CD4-positive, alpha-beta T cell treated with Interferon gamma for 1 hour (primary cell): ENCODE measurements around the gene RPS6KA1.
A peak's percentile ranks its signal among the peaks of the same experiment; 100 is the strongest.

Experiments used
- DNase-seq: peaks from one replicate; pipeline ENCODE4 v3.0.0-alpha.2; 2020

RPS6KA1 gene

DNA sequence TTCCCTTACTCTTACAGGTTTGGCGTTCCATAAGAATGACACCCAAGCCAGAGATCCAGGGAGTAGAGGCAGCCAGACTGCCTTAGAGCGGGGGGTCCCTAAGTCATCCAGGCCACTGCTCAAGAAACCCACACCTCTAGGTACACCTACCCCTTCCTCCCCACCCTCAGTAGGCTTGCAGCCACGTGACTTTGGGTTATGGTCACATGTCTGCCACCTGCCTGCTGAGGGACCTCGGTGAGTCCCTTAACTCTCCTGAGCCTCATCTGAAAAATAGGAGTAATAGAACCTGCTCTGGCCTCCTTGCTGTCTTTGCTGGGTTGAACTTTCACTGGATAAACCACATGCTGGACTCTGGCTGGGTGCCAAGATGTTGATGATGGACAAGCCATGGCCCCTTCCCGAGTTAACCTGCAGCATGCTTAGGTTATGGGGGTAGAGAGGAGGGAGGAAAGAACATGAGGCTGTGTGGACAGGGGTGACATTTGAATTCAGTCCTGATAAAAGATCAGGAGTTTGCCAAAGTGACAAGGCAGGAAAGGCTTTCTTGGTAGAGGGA, 4.5 kb downstream of the RPS6KA1 start:
- no peak for DNase-seq

DNA sequence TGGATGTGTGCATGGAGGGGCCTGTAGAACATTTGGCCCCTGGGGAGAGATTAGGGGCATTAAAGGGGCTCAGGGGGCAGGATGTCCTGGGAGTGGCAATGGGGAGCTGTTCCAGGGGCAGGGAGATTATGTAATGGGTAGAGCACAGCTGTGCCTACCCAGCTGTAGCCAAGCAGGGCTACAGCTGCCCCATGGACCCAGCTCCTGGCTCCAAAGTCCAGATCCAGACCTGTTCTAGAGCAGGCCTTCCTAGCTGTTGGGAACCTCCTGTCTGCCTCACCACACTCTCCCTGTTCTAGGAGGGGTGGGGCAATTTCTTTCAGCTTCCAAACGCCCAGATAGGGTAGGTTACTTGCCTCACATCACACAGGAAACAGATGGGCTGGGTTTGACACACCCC, 5.6 kb downstream of the RPS6KA1 start:
- no peak for DNase-seq

DNA sequence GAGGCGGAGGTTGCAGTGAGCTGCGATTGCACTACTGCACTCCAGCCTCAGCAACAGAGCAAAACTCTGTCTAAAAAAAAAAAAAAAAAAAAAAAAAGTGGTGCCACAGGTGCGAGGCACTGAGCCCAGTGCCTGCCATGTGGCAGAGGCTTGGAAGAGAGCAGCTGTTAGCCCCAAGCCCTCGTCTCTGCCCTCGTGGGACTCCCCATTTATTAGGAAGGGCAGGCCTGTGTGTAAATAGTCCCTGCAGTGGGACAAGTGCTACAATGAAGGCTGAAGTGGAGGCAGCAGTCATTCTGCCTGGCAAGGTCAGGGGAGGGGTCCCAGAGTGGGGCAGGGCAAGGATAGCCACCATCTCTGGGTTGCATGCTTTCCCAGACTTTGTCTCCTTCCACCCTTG, 6.5 kb downstream of the RPS6KA1 start:
- no peak for DNase-seq

DNA sequence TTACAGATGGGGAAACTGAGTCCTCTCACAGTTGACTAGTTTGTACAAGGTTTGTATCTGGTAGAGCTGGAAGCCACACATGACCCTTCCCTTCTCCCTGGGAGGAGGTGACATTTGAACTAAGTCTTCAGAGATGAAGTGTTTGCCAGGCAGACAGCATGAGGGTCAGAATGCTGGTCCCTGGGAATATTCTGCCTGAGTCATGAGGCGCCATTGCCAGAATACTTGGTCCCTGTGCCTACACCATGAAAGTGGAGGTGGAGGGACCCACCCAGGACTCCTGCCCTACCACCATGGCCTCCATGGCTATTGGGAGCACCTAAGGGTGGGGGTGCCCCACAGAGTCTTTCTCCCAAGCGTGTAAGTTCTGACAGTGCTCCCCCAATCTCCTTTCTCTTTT, 7.0 kb downstream of the RPS6KA1 start:
- DNase-seq = no peak

DNA sequence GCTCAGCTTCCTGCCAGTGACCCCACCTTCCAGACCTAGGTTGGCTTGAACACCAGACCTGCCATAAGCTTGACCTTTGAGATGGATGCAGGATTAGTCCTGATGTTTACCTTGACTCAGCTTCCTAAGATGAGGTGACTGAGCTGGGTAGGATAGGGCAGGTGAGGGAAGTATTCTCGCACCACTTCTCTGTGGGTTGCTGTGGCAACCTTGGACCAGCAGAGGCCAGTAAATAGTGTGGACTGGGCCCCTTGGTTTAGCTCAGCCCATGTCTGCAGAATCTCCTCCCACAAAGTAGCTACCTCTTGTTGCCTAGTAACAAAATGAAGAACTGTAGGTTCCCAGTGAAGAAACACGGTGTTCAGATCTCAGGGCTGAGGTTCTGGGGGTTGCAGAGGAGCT, 8.4 kb downstream of the RPS6KA1 start:
- peak; percentile 67 for DNase-seq

DNA sequence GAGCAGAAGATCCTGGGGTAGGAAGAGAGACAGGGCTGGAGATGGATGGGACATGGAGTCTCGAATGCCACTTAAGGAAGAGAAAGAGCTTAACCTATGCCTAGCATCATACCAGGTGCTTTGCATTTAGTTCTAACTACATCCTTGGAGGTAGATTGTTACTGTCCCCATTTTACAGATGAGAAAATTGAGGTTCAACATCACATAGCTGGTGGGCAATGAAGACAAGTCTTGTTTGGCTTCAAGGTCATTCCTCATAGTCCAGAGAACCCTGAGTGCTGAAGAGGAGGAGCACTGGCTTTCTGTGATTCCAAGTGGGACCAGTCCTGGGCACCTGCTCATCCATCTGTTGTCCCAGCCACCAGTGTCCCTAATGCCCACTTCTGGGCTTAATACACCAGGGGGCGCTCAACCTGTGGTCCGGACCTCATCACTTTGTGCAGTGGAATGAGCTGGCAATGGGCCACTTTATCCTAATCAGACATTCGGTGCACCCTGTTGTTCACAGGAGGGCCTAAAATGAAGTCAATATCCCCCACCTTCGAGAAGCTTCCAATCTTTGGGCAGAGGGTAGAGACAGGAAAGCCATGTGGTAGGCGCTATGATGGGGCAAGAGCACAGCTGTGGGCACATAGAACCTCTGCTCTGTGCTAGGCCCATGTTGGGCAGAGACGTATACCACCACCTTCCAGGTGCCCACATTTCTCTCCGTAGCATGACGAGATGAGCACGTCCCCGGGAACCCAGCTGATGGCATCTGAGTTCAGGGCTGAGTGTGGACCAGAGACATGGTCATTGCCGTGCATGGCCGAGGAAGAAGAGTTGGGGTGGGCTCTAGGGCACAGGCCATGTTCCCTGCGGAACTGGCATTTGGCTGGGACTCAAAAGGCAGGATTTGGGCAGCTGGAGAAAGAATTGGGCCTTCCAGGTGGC, 9.2 kb downstream of the RPS6KA1 start:
- peak; percentile 29 for DNase-seq

DNA sequence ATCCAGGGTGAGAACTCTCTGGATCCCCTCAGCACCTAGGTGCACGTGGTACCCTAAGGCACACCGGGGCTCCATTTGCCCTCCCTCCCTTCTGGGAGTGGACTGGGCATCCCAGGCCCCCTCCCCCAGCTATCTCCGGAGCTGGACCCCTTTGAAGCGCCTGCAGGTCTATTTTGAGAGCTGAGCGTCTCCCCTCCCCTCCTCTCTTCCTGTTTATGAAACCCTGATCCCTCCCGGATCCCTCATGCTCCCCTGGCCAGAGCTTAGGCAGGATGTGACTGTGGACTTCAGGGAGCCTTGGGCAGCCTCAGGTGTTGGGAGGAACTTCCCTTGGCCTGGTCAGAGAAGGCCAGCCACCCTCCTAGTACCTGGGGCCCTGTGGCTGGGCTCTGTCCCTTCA, 10.2 kb downstream of the RPS6KA1 start:
- DNase-seq = no peak

DNA sequence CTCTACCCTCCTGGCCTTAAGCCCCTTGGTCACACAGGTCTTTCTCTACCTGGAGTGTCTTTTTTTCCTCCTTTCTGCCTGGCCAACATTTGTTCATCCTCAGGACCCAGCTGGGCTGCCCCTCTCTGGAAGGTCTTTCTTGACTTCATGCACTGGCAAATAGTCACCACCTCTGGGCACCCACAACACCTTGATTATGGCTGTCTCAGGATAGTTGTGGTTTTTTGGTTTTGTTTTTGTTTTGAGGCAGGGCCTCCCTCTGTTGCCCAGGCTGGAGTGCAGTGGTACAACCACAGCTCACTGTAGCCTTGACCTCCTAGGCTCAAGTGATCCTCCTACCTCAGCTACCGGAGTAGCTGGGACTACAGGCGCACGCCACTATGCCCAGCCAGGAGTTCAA, 10.8 kb downstream of the RPS6KA1 start:
- no peak for DNase-seq

DNA sequence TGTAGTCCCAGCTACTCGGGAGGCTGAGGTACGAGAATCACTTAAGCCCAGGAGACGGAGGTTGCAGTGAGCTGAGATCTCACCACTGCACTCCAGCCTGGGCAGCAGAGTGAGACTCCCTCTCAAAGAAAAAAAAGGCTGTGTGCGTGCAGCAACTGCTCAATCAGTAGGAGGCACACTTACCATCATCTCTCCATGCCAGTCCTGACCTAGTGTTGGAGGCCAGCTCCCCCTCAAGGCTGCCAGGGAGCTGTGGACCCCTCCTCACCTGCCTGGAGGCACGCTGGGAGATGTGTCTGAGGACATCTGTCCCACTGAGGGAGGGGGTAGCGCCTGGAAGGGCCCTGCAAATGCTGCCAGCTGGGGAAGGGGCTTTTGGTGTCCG, 11.9 kb downstream of the RPS6KA1 start:
- DNase-seq = no peak

DNA sequence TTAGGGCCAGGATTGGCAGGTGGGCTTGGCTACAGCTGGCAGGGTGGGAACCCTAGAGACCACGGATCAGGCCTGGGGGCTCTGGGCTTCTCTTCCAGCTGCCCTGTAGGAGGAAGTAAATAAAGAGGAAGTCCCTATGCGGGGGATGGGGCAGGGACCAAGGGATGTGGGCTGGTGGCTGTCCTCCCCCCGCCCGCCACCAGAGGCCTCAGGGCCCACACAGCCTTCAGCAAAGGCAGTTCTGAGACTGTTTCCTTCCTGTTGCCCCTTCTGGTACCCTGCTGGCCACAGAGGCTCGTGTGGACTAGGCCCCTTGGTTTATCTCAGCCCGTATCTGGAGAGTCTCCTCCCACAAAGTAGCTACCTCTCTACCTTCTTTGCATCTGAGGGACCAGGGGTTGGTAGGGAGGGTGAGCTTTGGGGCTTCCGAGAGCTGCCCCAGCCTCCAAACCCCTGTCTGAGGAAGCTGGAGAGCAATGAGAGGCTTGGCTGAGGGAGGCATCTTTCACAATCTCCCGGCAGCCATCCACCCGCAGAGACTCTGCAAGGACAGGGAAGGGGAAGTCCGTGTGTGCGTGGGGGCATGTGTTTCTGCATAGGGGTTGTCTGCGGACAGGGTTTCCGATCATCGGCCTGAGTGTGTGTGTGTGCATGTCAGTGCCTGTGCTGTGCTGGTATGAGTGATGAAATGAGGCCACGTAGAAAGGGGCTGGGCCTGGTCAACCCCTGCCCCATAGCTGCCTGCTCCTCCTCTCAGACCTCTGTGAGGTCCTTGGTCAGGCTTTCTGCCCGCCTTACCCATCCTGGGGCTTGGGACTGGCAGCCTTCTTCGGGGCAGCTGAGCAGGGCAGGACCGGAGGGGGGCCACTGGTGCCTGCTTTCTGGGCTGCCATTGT, 12.5 kb downstream of the RPS6KA1 start:
- peak; percentile 91 for DNase-seq

DNA sequence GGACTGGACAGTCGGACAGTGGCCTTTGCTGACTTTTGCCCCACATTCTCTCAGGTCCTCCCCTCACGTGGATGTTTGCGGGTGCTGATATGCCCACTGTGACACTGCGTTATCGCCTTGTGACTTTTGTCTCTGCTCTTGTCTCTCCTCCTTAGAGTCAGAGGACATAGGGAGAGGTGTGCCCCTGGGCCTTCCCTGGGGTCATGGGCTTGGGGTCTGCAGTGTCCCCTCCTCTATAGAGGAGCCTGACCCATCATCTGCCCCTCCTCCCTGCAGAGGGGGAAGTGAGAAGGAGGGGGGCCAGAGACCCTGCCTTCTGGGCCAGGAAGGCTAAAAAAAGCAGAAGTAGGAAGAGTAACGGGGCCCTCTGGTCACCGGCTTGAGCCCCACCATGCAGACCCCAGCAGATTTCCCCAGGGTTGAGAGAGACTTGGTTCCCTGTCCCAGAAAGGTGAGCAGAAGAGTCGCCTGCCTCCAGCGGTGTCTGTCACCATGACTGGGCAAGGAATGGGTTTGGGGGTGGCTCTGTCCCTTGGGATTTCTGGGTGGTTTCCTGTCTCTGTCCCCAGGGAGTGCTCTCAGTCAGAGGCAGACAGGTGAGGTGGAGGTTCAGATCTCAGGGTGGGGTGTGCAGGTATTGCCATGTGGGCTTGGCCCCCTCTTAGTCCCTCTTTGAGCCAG, 13.3 kb downstream of the RPS6KA1 start:
- peak; percentile 62 for DNase-seq

DNA sequence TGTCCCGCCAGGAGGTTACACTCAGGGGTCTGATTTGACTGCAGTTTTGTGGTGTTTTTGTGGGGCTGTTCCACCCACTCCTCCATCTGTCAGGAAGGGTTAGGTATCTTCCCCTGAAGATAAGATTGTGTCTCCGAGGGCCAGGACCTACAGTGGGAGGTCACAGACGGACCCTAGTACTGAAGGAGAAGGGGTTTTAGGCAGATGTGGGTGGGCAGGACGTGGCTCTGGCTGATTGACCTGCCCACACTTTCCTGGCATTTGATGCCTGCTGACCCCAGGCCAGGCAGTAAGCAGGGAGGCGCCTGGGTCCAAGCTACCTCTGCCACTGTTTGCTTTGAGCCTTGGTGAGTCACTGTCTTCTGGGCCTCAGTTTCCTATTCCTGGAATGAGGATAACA, 13.9 kb downstream of the RPS6KA1 start:
- DNase-seq = no peak

DNA sequence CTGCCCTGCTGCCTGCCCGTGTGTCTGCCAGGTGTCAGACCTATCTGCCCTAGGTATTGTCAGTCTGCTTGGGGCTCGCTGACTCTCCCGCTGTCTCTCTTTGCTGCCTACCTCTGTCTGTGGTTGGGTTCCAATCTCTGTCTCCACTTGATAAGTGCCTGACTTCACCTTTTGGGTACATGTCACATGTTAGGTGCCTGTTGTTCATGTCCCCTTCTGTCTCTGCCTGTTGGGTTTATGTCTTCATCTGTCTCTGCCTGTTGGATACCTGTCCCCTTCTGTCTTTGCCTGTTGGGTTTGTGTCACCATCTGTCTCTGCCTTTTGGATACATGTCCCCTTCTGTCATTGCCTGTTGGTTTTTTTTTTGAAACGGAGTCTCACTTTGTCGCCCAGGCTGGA, 14.6 kb downstream of the RPS6KA1 start:
- DNase-seq = no peak

DNA sequence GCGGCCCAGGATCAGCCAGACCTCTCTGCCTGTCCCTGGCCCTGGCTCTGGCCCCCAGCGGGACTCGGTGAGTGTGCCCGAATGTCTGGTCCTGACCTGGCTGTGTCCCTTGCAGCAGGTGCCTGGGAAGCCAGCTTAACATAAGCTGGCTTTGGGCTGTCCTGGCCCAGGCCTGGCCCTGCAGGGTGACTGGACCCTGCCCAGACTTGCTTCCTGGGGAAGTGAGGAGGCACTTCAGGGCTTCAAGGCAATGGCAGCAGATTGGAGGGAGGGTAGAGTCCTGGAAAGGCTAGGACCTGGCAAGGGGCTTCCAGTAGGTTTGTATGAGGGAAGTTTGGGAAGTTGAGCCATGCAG, 16.4 kb downstream of the RPS6KA1 start:
- no peak for DNase-seq

DNA sequence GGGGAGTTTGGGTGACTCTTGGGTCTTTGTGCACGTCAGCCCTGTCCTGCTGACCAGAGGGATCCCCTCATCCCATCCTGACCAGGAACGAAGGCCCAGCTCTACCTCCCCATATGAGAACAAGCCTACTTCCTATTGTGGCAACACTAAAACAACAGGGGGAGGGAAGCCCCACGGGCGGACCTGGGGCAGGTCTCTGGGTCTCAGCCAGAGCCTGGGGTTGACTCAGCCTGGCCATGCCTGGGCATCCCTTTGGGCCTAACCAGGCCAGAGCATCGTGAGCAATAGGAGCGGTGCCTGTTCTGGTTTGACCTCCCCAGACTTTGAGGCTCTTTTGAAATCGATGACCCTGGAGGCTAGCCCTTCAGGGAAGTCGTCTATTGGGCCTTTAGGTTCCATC, 16.8 kb downstream of the RPS6KA1 start:
- peak; percentile 23 for DNase-seq

DNA sequence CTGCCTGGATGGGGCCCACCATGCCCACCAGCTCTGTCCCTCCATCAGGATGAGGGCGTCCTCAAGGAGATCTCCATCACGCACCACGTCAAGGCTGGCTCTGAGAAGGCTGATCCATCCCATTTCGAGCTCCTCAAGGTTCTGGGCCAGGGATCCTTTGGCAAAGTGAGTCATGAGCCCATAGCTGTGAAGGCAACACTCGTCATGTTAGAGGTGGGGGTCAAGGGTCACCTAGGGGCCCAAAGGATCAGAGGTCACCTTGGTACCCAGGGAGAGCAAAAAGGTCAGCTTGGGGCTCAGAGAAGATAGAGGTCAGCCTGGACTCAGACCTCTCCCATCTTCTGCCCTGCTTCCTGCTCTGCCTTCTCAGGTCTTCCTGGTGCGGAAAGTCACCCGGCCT, 17.3 kb downstream of the RPS6KA1 start:
- DNase-seq = no peak

DNA sequence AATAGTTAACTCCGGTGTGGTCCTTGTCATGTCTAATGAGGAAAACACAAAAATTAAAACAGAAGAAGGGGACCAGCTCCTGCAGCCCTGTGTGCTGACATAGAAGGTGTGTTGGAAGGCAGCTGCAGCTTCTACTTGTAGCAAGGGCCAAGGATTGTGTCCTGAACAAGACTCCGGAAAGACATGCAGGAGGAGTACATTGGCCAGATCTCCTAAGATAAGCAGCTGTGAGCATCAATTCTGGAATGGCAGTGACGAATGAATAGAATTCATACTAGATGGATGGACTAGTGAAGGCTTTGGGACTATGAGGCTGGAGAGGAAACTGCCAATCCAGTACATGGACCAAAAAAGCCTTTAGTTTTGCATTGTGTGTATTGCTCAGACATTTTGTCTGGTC, 19.3 kb downstream of the RPS6KA1 start:
- no peak for DNase-seq

DNA sequence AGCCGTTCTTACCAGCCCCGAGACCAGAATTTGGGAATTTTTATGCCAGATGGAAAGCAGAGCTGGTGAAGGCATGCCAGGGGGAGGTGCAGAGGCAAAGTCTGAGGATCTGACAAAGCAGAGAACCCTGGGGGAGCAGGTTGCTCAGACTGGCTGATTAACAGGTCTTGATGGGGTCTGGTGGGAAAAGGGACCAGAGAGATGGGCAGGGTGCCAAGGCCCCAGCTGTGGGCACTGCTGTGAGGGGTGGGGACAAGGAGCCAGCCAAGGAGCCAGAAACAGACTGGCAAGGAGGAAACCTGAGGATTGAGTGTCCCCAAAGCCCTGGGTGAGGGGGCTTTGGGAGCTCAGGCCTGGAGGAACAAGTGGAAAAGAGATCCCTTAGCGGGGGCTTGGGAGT, 21.4 kb downstream of the RPS6KA1 start:
- DNase-seq = no peak

DNA sequence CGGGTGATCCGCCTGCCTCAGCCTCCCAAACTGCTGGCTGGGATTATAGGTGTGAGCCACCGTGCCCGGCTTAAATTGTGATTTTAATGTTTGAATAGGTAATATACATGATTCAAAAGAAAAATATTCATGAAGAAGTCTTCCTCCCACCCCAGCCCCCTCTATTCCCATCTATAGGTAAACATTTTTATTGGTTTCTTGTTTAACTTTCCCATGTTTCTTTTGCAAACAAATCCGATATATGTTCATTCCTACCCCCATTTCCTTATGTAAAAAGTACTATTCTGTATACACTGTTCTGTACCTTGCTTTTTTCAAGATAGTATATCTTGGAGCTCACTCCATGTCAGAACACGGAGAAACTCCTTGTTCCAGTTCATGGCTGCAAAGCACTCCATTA, 23.2 kb downstream of the RPS6KA1 start:
- no peak for DNase-seq

DNA sequence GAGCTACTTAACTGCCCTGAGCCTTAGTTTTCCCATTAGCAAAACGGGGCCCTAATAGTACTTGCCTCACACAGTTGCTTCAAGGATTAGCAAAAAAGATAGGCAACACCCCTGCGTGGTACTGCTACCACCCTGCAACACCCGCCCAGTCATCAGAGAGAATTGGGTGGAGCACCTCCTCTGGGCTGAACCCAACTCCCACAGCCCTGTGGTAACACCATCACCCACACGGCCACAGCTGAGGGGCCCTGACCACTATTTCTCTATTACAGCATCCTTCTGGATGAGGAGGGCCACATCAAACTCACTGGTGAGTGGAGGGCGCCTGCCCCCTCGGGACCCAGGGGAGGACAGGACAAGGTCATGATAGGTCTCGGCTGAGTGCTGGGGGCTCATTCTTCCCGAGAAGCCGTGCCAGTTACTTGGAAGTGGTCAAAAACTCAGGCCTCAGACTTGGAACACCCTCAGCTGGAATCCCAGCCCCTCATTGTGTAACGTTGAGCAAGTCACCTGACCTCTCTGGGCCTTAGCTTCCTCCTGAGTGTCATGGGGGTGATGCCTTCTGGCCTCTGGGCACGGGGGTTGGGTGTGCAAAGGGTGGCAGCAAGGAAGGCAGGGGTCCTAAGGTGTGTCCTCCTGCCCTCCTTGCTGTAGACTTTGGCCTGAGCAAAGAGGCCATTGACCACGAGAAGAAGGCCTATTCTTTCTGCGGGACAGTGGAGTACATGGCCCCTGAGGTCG, 24.6 kb downstream of the RPS6KA1 start:
- DNase-seq = peak; percentile 22

DNA sequence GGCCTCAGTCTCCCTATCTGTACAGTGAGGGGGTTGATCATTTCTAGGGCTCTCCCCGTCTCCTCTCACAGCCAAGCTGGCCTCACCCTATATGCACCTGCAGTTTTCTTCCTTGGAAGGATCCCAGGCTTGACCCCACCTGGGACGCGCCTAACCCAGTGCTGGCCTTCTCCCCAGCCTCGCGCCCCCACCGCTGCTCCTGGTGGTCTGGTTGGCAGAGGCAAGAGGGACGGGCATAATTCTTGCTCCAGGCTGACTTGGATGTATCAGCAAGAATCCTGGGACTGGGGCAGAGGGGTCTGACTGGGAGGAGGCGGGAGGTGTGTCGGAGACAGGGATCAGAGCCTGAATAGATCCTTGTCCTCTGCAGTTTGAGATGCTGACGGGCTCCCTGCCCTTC, 25.2 kb downstream of the RPS6KA1 start:
- DNase-seq = no peak

DNA sequence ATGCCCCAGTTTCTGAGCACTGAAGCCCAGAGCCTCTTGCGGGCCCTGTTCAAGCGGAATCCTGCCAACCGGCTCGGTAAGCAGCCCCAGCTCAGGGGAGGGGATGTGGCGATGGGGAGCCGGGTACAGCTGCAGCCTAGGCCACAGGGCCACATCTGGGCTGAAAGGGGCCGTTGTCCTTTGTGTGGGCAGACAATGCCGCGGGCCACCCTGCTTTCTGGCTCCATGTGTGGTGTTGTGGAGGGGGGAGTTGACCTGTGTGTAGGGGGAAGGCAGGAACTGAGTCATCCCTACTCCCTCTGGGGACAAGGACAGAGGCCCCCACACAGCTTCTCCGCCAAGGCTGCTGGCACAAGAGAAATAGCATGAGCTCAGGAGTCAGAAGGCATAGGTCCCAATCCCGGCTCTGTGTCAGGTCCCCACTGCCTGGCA, 26.0 kb downstream of the RPS6KA1 start:
- no peak for DNase-seq
